ENCODE data around the gene SOX6.

DNA sequence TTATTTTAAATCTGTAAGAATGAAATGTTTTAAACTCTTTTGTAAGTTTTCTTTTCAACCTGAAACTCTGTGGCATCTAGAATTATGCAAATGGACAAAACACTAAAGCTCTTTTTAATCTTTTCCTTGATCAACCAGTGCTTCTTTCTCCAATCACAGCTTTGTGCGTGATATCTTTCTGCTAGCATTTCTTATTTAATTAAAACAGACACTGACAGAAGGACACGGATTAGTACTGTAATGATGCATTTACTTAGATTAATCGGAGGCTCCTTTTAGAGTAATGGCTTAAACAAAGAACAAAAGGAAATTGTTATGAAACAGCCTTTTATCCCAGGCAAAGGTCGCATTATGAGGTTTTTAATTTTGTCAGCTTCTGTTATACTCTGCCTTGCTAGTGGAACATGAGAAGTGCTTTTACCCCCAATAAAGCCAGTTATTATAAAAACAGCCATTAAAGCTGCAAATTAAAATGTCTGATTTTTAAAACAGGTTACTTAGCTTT, 48.5 kb upstream of the SOX6 start:
- no peak for TF ChIP-seq POLR2A (IDR thresholded peaks at IDR 0.05)
- TF ChIP-seq, protein P1, sequence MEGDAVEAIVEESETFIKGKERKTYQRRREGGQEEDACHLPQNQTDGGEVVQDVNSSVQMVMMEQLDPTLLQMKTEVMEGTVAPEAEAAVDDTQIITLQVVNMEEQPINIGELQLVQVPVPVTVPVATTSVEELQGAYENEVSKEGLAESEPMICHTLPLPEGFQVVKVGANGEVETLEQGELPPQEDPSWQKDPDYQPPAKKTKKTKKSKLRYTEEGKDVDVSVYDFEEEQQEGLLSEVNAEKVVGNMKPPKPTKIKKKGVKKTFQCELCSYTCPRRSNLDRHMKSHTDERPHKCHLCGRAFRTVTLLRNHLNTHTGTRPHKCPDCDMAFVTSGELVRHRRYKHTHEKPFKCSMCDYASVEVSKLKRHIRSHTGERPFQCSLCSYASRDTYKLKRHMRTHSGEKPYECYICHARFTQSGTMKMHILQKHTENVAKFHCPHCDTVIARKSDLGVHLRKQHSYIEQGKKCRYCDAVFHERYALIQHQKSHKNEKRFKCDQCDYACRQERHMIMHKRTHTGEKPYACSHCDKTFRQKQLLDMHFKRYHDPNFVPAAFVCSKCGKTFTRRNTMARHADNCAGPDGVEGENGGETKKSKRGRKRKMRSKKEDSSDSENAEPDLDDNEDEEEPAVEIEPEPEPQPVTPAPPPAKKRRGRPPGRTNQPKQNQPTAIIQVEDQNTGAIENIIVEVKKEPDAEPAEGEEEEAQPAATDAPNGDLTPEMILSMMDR (IDR thresholded peaks at IDR 0.05), result no peak

Data from uterus (tissue), 2 donors.